GM12864 (cell line): ENCODE results near the gene PLCL2.

ENCODE experiments used
- DNase-seq: peaks from one replicate; pipeline ENCODE4 v3.0.0-alpha.2; 2011; ENCODE audit warnings: low read depth
- H3K4me3 ChIP-seq: 2 replicates; pipeline ENCODE4 v1.5.1; 2011; ENCODE audit warnings: mild to moderate bottlenecking, low read depth, low read length, control low read depth
- TF ChIP-seq, protein P1 (sequence below): IDR thresholded peaks from 2 replicates; pipeline ENCODE4 v1.5.1; 2011; ENCODE audit warnings: low read depth, mild to moderate bottlenecking, moderate library complexity, low read length, control low read depth, inconsistent platforms; ENCODE audit errors: missing control alignments

PLCL2 gene

DNA sequence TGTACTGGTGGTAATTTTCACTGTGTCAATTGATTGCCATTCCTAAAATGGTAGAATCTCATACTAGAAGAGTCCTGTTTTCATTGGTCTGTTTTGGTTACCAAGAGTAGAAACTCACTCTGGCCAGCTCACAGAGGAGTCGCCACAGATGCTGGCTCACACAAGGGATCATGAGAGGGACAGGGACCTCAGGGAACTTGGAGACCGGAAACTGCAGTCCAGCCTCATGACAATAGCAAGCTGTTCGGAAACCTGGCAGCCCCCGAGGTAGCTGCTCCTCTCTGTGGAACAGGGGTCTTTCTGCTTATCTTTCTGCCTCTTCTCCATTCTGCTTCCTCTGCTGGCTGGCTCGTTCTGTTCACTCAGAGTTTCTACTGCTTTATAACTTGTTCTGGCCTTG is 192.9 kb downstream of the PLCL2 start:
- no peak overlapping the region for H3K4me3 ChIP-seq
- no peak for DNase-seq
- TF ChIP-seq, protein P1, sequence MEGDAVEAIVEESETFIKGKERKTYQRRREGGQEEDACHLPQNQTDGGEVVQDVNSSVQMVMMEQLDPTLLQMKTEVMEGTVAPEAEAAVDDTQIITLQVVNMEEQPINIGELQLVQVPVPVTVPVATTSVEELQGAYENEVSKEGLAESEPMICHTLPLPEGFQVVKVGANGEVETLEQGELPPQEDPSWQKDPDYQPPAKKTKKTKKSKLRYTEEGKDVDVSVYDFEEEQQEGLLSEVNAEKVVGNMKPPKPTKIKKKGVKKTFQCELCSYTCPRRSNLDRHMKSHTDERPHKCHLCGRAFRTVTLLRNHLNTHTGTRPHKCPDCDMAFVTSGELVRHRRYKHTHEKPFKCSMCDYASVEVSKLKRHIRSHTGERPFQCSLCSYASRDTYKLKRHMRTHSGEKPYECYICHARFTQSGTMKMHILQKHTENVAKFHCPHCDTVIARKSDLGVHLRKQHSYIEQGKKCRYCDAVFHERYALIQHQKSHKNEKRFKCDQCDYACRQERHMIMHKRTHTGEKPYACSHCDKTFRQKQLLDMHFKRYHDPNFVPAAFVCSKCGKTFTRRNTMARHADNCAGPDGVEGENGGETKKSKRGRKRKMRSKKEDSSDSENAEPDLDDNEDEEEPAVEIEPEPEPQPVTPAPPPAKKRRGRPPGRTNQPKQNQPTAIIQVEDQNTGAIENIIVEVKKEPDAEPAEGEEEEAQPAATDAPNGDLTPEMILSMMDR: no peak

DNA sequence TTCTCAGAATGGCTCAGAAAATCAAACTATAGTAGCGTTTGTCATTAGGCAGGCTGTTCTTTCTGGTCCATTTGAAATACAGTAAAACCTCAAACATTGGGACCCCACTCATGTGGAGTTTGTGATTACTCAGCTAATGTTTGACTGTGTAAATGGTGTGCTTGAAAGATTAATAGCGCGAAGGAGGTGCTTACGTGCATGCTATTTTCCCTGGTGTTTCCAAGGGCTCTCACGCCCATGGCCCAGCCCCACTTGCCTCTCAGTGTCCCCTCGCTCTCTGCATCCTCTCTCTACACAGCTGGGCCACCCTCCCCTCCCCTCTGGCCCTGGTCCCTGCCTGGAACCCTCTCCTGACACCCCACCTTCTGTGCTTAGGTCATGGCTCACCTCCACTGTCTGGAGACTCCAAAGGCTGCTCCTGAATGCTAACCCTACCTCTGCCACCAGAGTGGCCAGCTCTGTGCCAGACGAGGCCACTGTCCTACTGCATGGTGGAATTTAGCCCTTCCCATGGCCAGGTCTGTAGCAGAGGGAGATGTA is 194.2 kb downstream of the PLCL2 start:
- TF ChIP-seq, protein P1: no peak
- no peak for DNase-seq

DNA sequence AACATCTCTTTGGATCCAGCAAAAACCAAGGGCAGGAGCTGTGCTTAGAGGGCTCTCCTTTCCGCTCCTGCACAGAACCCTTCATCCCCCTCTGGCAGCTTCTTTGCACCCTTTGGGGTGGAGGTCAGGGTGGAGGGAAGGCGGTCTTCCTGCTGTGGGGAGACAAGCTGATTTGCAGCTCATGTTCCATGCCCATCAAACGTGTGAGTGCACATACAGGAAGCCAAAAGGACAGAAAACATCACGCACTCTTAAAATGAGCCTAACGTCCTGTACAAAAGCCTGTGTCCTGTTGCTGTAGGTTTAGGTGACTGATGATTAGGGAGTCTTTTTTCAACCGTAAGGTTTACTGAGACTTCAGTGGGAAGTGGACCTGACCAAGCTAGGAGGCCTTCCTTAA is 195.2 kb downstream of the PLCL2 start:
- no peak overlapping the region for H3K4me3 ChIP-seq
- TF ChIP-seq, protein P1: no peak
- DNase-seq: no peak

More for the DNA sequence above, 194.2 kb downstream of the PLCL2 start:
- H3K4me3 ChIP-seq: no peak overlapping the region

DNA sequence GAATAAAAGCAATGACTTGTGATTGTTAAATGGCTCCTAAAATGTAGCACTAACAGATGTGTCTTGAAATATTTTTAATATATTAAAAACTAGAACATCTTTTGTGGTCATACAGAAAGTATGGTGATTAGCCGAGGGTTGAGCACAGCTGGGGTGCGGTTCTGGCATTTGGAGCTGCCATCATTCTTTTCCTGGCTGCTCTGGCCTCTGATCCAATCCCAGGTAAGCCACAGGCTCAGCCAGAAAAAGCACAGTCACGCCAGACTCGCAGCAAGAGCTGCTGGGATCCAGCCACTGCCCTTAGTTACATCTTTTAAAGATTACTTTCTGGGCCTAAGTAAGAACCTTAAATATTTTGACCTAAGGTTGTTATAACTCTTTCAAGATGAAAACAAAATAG is 196.8 kb downstream of the PLCL2 start:
- TF ChIP-seq, protein P1: no peak
- no peak for DNase-seq
- H3K4me3 ChIP-seq: no peak overlapping the region

DNA sequence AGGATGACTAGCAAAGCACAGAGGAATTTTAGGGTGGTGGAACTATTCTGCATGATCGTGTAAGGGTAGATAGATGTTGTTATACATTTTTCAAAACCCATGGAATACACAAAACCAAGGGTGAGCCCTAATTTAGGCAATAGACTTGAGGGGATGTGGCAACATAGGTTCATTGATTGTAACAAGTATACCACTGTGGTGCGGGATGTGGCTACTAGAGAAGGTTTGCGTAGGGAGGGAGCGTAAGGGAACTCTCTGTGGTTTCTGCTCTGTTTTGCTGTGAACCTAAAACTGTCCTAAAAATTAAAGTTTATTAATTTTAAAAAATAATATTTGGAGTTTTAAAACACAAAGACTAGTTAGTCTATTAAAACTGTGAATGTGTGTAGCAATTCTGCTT is 202.8 kb downstream of the PLCL2 start:
- H3K4me3 ChIP-seq: no peak overlapping the region
- TF ChIP-seq, protein P1: no peak
- DNase-seq: no peak

DNA sequence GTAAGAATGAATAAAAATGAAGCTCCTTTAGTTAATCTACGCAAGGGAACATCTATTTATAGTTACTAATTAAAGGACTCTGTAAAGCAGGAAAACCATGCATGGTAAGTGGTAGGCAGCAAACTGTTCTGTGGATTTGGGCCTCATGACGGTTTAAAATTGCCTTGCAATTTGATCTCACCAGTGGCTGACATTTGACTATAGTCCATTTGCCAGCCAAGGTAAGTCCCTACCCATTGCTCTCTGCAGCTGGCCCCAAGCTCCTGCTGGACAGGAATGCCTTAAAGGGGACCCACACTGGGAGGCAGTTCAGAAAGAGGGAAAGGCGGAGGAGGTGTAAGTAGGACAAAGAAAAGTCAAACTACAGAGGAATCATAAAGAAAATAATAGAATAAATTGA is 203.3 kb downstream of the PLCL2 start:
- no peak for DNase-seq
- TF ChIP-seq, protein P1: no peak
- H3K4me3 ChIP-seq: no peak overlapping the region

DNA sequence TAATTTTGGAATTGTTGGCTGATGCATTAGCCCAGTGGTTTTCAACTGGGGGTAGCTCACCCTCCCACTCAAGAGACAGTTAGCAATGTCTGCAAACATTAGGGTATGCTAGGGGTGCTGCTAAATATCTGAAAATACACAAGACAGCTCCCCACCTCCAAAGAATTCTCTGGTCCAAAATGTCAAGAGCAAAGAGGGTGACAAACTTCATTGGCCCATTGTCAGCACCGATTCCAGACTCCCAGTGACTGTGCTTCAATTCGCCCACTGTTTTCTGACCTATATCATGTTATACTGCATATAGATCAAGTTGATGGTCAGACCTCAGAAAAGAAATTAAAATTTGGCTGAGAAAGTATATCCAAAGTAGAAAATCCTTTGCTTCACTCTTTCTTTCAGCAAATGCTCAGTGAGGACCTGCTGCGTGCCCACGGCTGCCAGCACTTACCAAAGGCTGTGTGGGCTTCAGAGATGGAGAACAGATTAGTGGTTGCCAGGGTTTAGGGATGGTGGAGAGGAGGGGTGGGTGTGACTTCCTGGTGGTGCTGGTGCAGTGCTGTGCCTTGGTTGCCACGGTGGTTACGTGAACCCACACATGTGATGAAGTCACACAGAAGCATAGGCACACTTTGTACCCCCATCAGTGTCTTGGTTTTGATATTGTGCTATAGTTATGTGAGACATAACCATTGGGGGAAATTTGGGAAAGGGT is 204.0 kb downstream of the PLCL2 start:
- no peak for DNase-seq
- no peak overlapping the region for H3K4me3 ChIP-seq
- TF ChIP-seq, protein P1: no peak
